Endothelial cell of umbilical vein (primary cell): ENCODE results near the gene CAMK2G.

Experiments used
- CTCF ChIP-seq, 2 donors: IDR thresholded peaks; 1 replicate in 1 of 2; 2 replicates in 1 of 2; pipeline ENCODE4 v1.5.1; 2011; ENCODE audit warnings: low read length in 2 of 2, mild to moderate bottlenecking in 2 of 2, moderate library complexity in 2 of 2, control low read depth in 1 of 2, inconsistent platforms in 1 of 2, low read depth in 1 of 2; ENCODE audit not compliant: insufficient read depth in 1 of 2; ENCODE audit errors: extremely low read depth in 1 of 2
- EZH2 ChIP-seq: IDR thresholded peaks from 2 replicates; pipeline ENCODE4 v1.6.1; 2012; ENCODE audit warnings: borderline replicate concordance, low read depth, mild to moderate bottlenecking, moderate library complexity, low read length, inconsistent platforms; ENCODE audit not compliant: severe bottlenecking
- MAX ChIP-seq: IDR thresholded peaks from 2 replicates; pipeline ENCODE4 v1.6.1; 2011; ENCODE audit not compliant: insufficient read depth, insufficient read length
- MYC ChIP-seq: IDR thresholded peaks from one replicate; pipeline ENCODE4 v1.6.1; 2011; ENCODE audit warnings: mild to moderate bottlenecking, low read depth, low read length
- POLR2A ChIP-seq: IDR thresholded peaks from 2 replicates; pipeline ENCODE4 v1.6.1; 2012; ENCODE audit warnings: low read depth, mild to moderate bottlenecking, control low read depth, low read length
- POLR2AphosphoS5 ChIP-seq: IDR thresholded peaks from 2 replicates; pipeline ENCODE4 v1.6.1; 2012; ENCODE audit warnings: low read depth, mild to moderate bottlenecking, control low read depth, low read length, moderate library complexity; ENCODE audit not compliant: insufficient read depth

- TF ChIP-seq POLR2AphosphoS5 (no peak), CTCF (IDR thresholded peaks at IDR 0.05; ENCODE audit: extremely low read depth in 1 of 2, insufficient read depth in 1 of 2, low read depth in 1 of 2, low read length in 2 of 2) (no peak), MAX (no peak), EZH2 (no peak), POLR2A (no peak), MYC (no peak)
Observed at GRCh38 chr10:73843261-73843660, 31.1 kb downstream of the CAMK2G start.
